ENCODE results near the gene TMEM143. TPM values are rescaled to one million over a fixed set of nuclear protein-coding genes. Genes with fewer than 3 reads are reported as not detected.

TMEM143 gene
- total and polyA plus RNA-seq, 4 donors, result 3.2 to 10.2 (median 6.7) TPM

GRCh38 chr19:48296963-48297734, 66.6 kb downstream of the TMEM143 start:
- no peaks in the 10 kb centered on the region for H3K9me3 ChIP-seq (ENCODE audit: control insufficient read depth in 4 of 4, low read length in 3 of 4)
- 84% methylated on average over 42 of the region's 42 CpGs for WGBS
- no peaks in the 10 kb centered on the region for H3K4me1 ChIP-seq (ENCODE audit: control insufficient read depth in 4 of 4, insufficient read depth in 4 of 4, low read length in 3 of 4)
- H3K4me3 ChIP-seq (ENCODE audit: low read depth in 1 of 3, low read length in 3 of 3), result no peak overlapping the region
- no peak overlapping the region for H3K9ac ChIP-seq (ENCODE audit: low read depth in 1 of 2, low read length in 2 of 2)
- TF ChIP-seq TAF1 (conservative IDR thresholded peaks at IDR 0.05) (no peak), CTCF (IDR thresholded peaks at IDR 0.05; ENCODE audit: low read depth, low read length, missing input control) (no peak), RAD21 (IDR thresholded peaks at IDR 0.05) (no peak), HNF4A (conservative IDR thresholded peaks at IDR 0.05) (no peak)
- no peak for DNase-seq (ENCODE audit: low spot score)
- no peak overlapping the region for H3K27ac ChIP-seq (ENCODE audit: low read depth in 1 of 2, low read length in 2 of 2)
- H3K36me3 ChIP-seq (ENCODE audit: control insufficient read depth in 4 of 4, insufficient read depth in 3 of 4, low read depth in 1 of 4, low read length in 3 of 4), result no peaks in the 10 kb centered on the region
- peaks cover 0 to 5% (median 0%) of the 10 kb centered on the region in 4 donors for H3K27me3 ChIP-seq (ENCODE audit: control insufficient read depth in 4 of 4, insufficient read depth in 4 of 4, low read length in 3 of 4)

GRCh38 chr19:48295458-48295857, 68.3 kb downstream of the TMEM143 start:
- Histone ChIP-seq H3K27ac (ENCODE audit: low read depth in 1 of 2, low read length in 2 of 2) (no peak overlapping the region), H3K4me3 (ENCODE audit: low read depth in 1 of 3, low read length in 3 of 3) (no peak overlapping the region), H3K27me3 (ENCODE audit: control insufficient read depth in 4 of 4, insufficient read depth in 4 of 4, low read length in 3 of 4) (peaks cover 0 to 10% (median 0%) of the 10 kb centered on the region in 4 donors), H3K9me3 (ENCODE audit: control insufficient read depth in 4 of 4, low read length in 3 of 4) (no peaks in the 10 kb centered on the region), H3K4me1 (ENCODE audit: control insufficient read depth in 4 of 4, insufficient read depth in 4 of 4, low read length in 3 of 4) (peaks cover 2 to 8% (median 6%) of the 10 kb centered on the region in 4 donors), H3K36me3 (ENCODE audit: control insufficient read depth in 4 of 4, insufficient read depth in 3 of 4, low read depth in 1 of 4, low read length in 3 of 4) (no peaks in the 10 kb centered on the region), H3K9ac (ENCODE audit: low read depth in 1 of 2, low read length in 2 of 2) (no peak overlapping the region)
- no peak for TF ChIP-seq FOXA1 (IDR thresholded peaks at IDR 0.05)
- no peak for TF ChIP-seq CTCF (IDR thresholded peaks at IDR 0.05; ENCODE audit: low read depth, low read length, missing input control)
- no peak for TF ChIP-seq RAD21 (IDR thresholded peaks at IDR 0.05)
- no peak for TF ChIP-seq JUND (IDR thresholded peaks at IDR 0.05)
- TF ChIP-seq ATF3 (IDR thresholded peaks at IDR 0.05), result no peak
- no peak for TF ChIP-seq FOXA2 (IDR thresholded peaks at IDR 0.05)
- TF ChIP-seq YY1 (IDR thresholded peaks at IDR 0.05), result no peak
- no peak for TF ChIP-seq ZBTB33 (IDR thresholded peaks at IDR 0.05)
- TF ChIP-seq NR2F2 (IDR thresholded peaks at IDR 0.05), result no peak
- no peak for TF ChIP-seq GABPA (IDR thresholded peaks at IDR 0.05 in 1 of 2, conservative IDR thresholded peaks at IDR 0.05 in 1 of 2)
- TF ChIP-seq HNF4A (conservative IDR thresholded peaks at IDR 0.05), result no peak
- no peak for TF ChIP-seq MAX (IDR thresholded peaks at IDR 0.05)
- no peak for TF ChIP-seq EGR1 (IDR thresholded peaks at IDR 0.05; ENCODE audit: low read depth in 2 of 2)
- no peak for DNase-seq (ENCODE audit: low spot score)
- 66% methylated on average over 10 of the region's 10 CpGs for WGBS
